Breast epithelium (tissue), 4 donors: Measurements from ENCODE around the gene TLDC2. TPM values are rescaled to one million over a fixed set of nuclear protein-coding genes. Genes with fewer than 3 reads are reported as not detected.

Experiments
- DNase-seq, 2 donors: peaks; one replicate each; pipeline ENCODE4 v3.0.0-alpha.2; 2019; ENCODE audit warnings: low spot score in 2 of 2
- H3K27ac ChIP-seq, 2 donors: fragments of 200-600 bp; sonication (generic) in 1 of 2; one replicate each; pipeline ENCODE4 v1.5.1; 2016 to 2019; ENCODE audit warnings: mild to moderate bottlenecking in 1 of 2
- H3K27me3 ChIP-seq, 2 donors: fragments of 200-600 bp; sonication (generic) in 1 of 2; one replicate each; pipeline versions ENCODE4 v1.5.1 to v1.6.0; 2017 to 2019; ENCODE audit warnings: control low read depth in 1 of 2, mild to moderate bottlenecking in 1 of 2
- H3K36me3 ChIP-seq: fragments of 200-600 bp; one replicate; pipeline ENCODE4 v1.5.1; 2019
- H3K4me1 ChIP-seq, 2 donors: fragments of 200-600 bp; sonication (generic); one replicate each; pipeline ENCODE4 v1.5.1; 2016 to 2019; ENCODE audit warnings: control low read depth in 1 of 2
- H3K4me3 ChIP-seq, 3 donors: fragments of 200-600 bp; sonication (generic); 1 replicate in 2 of 3; 2 replicates in 1 of 3; pipeline ENCODE4 v1.5.1; 2016 to 2019; ENCODE audit warnings: mild to moderate bottlenecking in 3 of 3, moderate library complexity in 2 of 3
- H3K9me3 ChIP-seq, 2 donors: fragments of 200-600 bp; sonication (generic) in 1 of 2; one replicate each; pipeline ENCODE4 v1.5.1; 2016 to 2019; ENCODE audit warnings: control low read depth in 1 of 2
- CTCF ChIP-seq, 3 donors: fragments of 450-650 bp; IDR thresholded peaks; one replicate each; pipeline ENCODE4 v1.5.1; 2016 to 2017; ENCODE audit warnings: antibody characterized with exemption in 3 of 3, mild to moderate bottlenecking in 3 of 3, moderate library complexity in 3 of 3
- POLR2A ChIP-seq: fragments of 450-650 bp; IDR thresholded peaks from one replicate; pipeline ENCODE4 v1.6.1; 2016; ENCODE audit warnings: antibody characterized with exemption, mild to moderate bottlenecking, moderate library complexity
- POLR2AphosphoS5 ChIP-seq, 3 donors: sonication (generic); formaldehyde crosslinking; IDR thresholded peaks; one replicate each; pipeline ENCODE4 v1.6.1; 2017; ENCODE audit warnings: antibody characterized with exemption in 3 of 3
- intact Hi-C: fragments of 100-400 bp; cut with DNase I; formaldehyde crosslinking; loops from one replicate; pipeline ENCODE4 v1.15.1; 2023; ENCODE audit warnings: low total_unique reads
- total RNA-seq, 3 donors: library from RNA; depleted of rRNA; stranded (reverse); fragments of >200 nt; gene quantifications; one replicate each; pipeline ENCODE4 v1.1.0, GENCODE V29; 2016

Gene TLDC2
- total RNA-seq, 3 donors from 2014 or later = 1.1 TPM; not detected in 2

GRCh38 chr20:36832791-36833190, 43.1 kb upstream of the TLDC2 start:
- TF ChIP-seq CTCF (IDR thresholded peaks at IDR 0.05) (no peak), POLR2A (no peak), POLR2AphosphoS5 (IDR thresholded peaks at IDR 0.05) (no peak)
- H3K27ac ChIP-seq = peak overlapping the region; percentile 73 to 89
- peaks cover 0 to 11% of the 10 kb centered on the region in 2 donors for H3K4me1 ChIP-seq
- no peak overlapping the region for H3K4me3 ChIP-seq
- no peaks in the 10 kb centered on the region for H3K9me3 ChIP-seq
- H3K27me3 ChIP-seq = no peaks in the 10 kb centered on the region
- DNase-seq = no peak
- peaks cover 4% of the 10 kb centered on the region for H3K36me3 ChIP-seq
- intact Hi-C loops = no loop called here

- TF ChIP-seq POLR2A (no peak), POLR2AphosphoS5 (IDR thresholded peaks at IDR 0.05) (no peak), CTCF (IDR thresholded peaks at IDR 0.05) (no peak)
- Histone ChIP-seq H3K36me3 (no peaks in the 10 kb centered on the region), H3K4me3 (no peak overlapping the region), H3K4me1 (peaks cover 0 to 11% of the 10 kb centered on the region in 2 donors), H3K9me3 (no peaks in the 10 kb centered on the region), H3K27me3 (no peaks in the 10 kb centered on the region), H3K27ac (peak overlapping the region; percentile 73 to 89)
- DNase-seq = no peak
- intact Hi-C loops = no loop called here
Measured at GRCh38 chr20:36833275-36834020, 42.5 kb upstream of the TLDC2 start.

DNA sequence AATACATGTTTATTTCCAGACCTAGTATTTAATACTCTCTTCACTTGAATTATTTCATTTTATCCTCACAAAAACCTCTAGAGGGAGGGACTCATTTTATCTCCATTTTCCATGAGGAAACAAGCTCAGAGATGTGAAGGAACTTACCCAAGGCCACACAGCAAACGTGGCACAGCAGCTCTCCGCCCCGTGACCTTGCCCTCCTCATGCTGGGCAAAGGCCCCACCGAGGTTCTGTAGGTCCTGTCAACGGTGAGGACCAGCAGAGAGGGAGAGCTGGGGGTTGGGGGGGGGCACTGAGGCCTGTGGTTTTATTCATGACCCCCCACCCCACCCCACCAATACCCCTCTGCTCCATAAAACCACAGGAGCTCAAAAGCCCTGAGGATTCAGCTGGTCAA, 40.9 kb upstream of the TLDC2 start:
- TF ChIP-seq POLR2AphosphoS5 (IDR thresholded peaks at IDR 0.05) = no peak
- TF ChIP-seq POLR2A = no peak
- TF ChIP-seq CTCF (IDR thresholded peaks at IDR 0.05) = no peak
- H3K4me3 ChIP-seq = peak overlapping the region in 2 of 3 donors; percentile 31 to 51
- H3K4me1 ChIP-seq = peaks cover 0 to 11% of the 10 kb centered on the region in 2 donors

GRCh38 chr20:36835453-36836198, 40.3 kb upstream of the TLDC2 start:
- Histone ChIP-seq H3K36me3 (no peaks in the 10 kb centered on the region), H3K4me3 (peak overlapping the region in 2 of 3 donors; percentile 31 to 51), H3K9me3 (no peaks in the 10 kb centered on the region), H3K27ac (peak overlapping the region; percentile 84 to 85), H3K4me1 (peaks cover 0 to 10% of the 10 kb centered on the region in 2 donors), H3K27me3 (no peaks in the 10 kb centered on the region)
- TF ChIP-seq POLR2AphosphoS5 (IDR thresholded peaks at IDR 0.05) = peak in 2 of 3 donors; percentile 16 to 29
- TF ChIP-seq CTCF (IDR thresholded peaks at IDR 0.05) = no peak
- TF ChIP-seq POLR2A = no peak
- intact Hi-C loops = no loop called here
- DNase-seq = peak; percentile 90 to 91

More for the DNA sequence above, 40.9 kb upstream of the TLDC2 start:
- intact Hi-C loops = no loop called here
- H3K27me3 ChIP-seq = no peaks in the 10 kb centered on the region
- H3K36me3 ChIP-seq = no peaks in the 10 kb centered on the region
- H3K9me3 ChIP-seq = no peaks in the 10 kb centered on the region
- H3K27ac ChIP-seq = peak overlapping the region; percentile 84 to 85
- no peak for DNase-seq
